Lower lobe of right lung (tissue), 2 donors: Measurements from ENCODE around the gene OR2F1. TPM values are rescaled to one million over a fixed set of nuclear protein-coding genes. Genes with fewer than 3 reads are reported as not detected.

Experiments used
- ATAC-seq, 2 donors: fragments of 200-7000 bp; cut with Tn5 transposase; one replicate each; pipeline ENCODE4 v1.9.1; 2020 to 2022; ENCODE audit warnings: mild to moderate bottlenecking in 2 of 2, moderate library complexity in 2 of 2
- DNase-seq: peaks from one replicate; pipeline ENCODE4 v3.0.0-alpha.2; 2020
- H3K27ac ChIP-seq: fragments of 200-600 bp; one replicate; pipeline ENCODE4 v1.8.0; 2022
- H3K27me3 ChIP-seq: fragments of 200-600 bp; one replicate; pipeline ENCODE4 v1.8.0; 2022; ENCODE audit warnings: low read depth
- H3K36me3 ChIP-seq: fragments of 200-600 bp; one replicate; pipeline ENCODE4 v1.8.0; 2022; ENCODE audit warnings: mild to moderate bottlenecking
- H3K4me1 ChIP-seq: fragments of 200-600 bp; one replicate; pipeline ENCODE4 v1.8.0; 2022
- H3K4me3 ChIP-seq: fragments of 200-600 bp; one replicate; pipeline ENCODE4 v1.8.0; 2022; ENCODE audit warnings: mild to moderate bottlenecking
- H3K9me3 ChIP-seq: fragments of 200-600 bp; one replicate; pipeline ENCODE4 v1.8.0; 2022
- CTCF ChIP-seq: fragments of 200-600 bp; IDR thresholded peaks from one replicate; pipeline ENCODE4 v1.8.0; 2022; ENCODE audit warnings: antibody characterized with exemption, mild to moderate bottlenecking
- intact Hi-C: fragments of 100-400 bp; cut with DNase I; formaldehyde crosslinking; loops from one replicate; pipeline ENCODE4 v1.11.0; 2022
- total RNA-seq: library from RNA; stranded (reverse); fragmentation: NEBNext Ultra II Directional; extraction: Animal tissue kit (Norgen Biotek cat#: 25700); gene quantifications from one replicate; pipeline ENCODE4 v1.2.1, GENCODE V29; 2021
- donor health status: DM: no; HTN: yes; CAD: no; lungs with severe emphysema.

OR2F1 gene
- total RNA-seq, 1 donor from 2014 or later, result not detected

GRCh38 chr7:143983960-143984359 is 29.3 kb downstream of the OR2F1 start:
- no peak for TF ChIP-seq CTCF
- Histone ChIP-seq H3K9me3 (no peaks in the 10 kb centered on the region), H3K27ac (no peak overlapping the region), H3K4me3 (no peak overlapping the region), H3K4me1 (no peaks in the 10 kb centered on the region), H3K27me3 (no peaks in the 10 kb centered on the region), H3K36me3 (no peaks in the 10 kb centered on the region)
- DNase-seq (no peak), ATAC-seq (no peak)
- intact Hi-C loops, result no loop called here

GRCh38 chr7:143987513-143987912 is 32.9 kb downstream of the OR2F1 start:
- H3K4me1 ChIP-seq, result no peaks in the 10 kb centered on the region
- no peak for TF ChIP-seq CTCF
- H3K4me3 ChIP-seq, result no peak overlapping the region
- DNase-seq (no peak), ATAC-seq (no peak)
- no peaks in the 10 kb centered on the region for H3K27me3 ChIP-seq
- H3K36me3 ChIP-seq, result no peaks in the 10 kb centered on the region
- intact Hi-C loops, result no loop called here
- no peak overlapping the region for H3K27ac ChIP-seq
- H3K9me3 ChIP-seq, result no peaks in the 10 kb centered on the region

- TF ChIP-seq CTCF, result no peak
- no peaks in the 10 kb centered on the region for H3K27me3 ChIP-seq
- intact Hi-C loops, result no loop called here
- H3K4me3 ChIP-seq, result no peak overlapping the region
- no peaks in the 10 kb centered on the region for H3K36me3 ChIP-seq
- no peaks in the 10 kb centered on the region for H3K4me1 ChIP-seq
- no peaks in the 10 kb centered on the region for H3K9me3 ChIP-seq
- ATAC-seq (no peak), DNase-seq (no peak)
- no peak overlapping the region for H3K27ac ChIP-seq
Measured at GRCh38 chr7:143988976-143989745, 34.5 kb downstream of the OR2F1 start.

GRCh38 chr7:143992670-143993069 is 38.0 kb downstream of the OR2F1 start:
- Histone ChIP-seq H3K9me3 (no peaks in the 10 kb centered on the region), H3K27ac (no peak overlapping the region), H3K4me3 (no peak overlapping the region), H3K4me1 (no peaks in the 10 kb centered on the region), H3K36me3 (no peaks in the 10 kb centered on the region), H3K27me3 (no peaks in the 10 kb centered on the region)
- intact Hi-C loops, result no loop called here
- TF ChIP-seq CTCF, result no peak
- no peak for DNase-seq
- ATAC-seq, result no peak

GRCh38 chr7:143993924-143994323 is 39.3 kb downstream of the OR2F1 start:
- H3K27ac ChIP-seq, result no peak overlapping the region
- H3K4me1 ChIP-seq, result no peaks in the 10 kb centered on the region
- H3K36me3 ChIP-seq, result no peaks in the 10 kb centered on the region
- no peaks in the 10 kb centered on the region for H3K9me3 ChIP-seq
- H3K4me3 ChIP-seq, result no peak overlapping the region
- intact Hi-C loops, result no loop called here
- no peaks in the 10 kb centered on the region for H3K27me3 ChIP-seq
- DNase-seq (no peak), ATAC-seq (no peak)
- TF ChIP-seq CTCF, result no peak
